Kidney (tissue), 14 donors: Measurements from ENCODE around the gene NBEA. TPM values are rescaled to one million over a fixed set of nuclear protein-coding genes. Genes with fewer than 3 reads are reported as not detected.

ENCODE experiments used
- DNase-seq, 5 donors: peaks; one replicate each; pipeline ENCODE4 v3.0.0-alpha.2; 2013 to 2020
- FAIRE-seq: peaks from 2 replicates; lab custom pipeline; 2012; peaks lifted over from hg19 to GRCh38; lab: Jason Lieb, UNC
- H3K27ac ChIP-seq, 2 donors: one replicate each; pipeline ENCODE4 v1.7.0; 2013; ENCODE audit warnings: low read depth in 2 of 2, low read length in 2 of 2, inconsistent platforms in 1 of 2
- H3K27me3 ChIP-seq: one replicate; pipeline ENCODE4 v1.7.1; 2013; ENCODE audit warnings: low read length, inconsistent platforms; ENCODE audit not compliant: control insufficient read depth, insufficient read depth
- H3K36me3 ChIP-seq, 3 donors: one replicate each; pipeline versions ENCODE4 v1.7.0 to v1.7.1; 2013; ENCODE audit warnings: low read length in 3 of 3, control low read depth in 1 of 3, inconsistent platforms in 1 of 3; ENCODE audit not compliant: insufficient read depth in 3 of 3, control insufficient read depth in 2 of 3
- H3K4me1 ChIP-seq, 3 donors: one replicate each; pipeline versions ENCODE4 v1.7.0 to v1.7.1; 2013; ENCODE audit warnings: low read length in 3 of 3, inconsistent platforms in 1 of 3, low read depth in 1 of 3; ENCODE audit not compliant: control insufficient read depth in 2 of 3, insufficient read depth in 2 of 3
- H3K4me3 ChIP-seq, 3 donors: one replicate each; pipeline versions ENCODE4 v1.7.0 to v1.8.1; 2013; ENCODE audit warnings: low read length in 3 of 3, control low read depth in 1 of 3, inconsistent platforms in 1 of 3
- H3K9ac ChIP-seq, 3 donors: one replicate each; pipeline versions ENCODE4 v1.7.0 to v1.7.1; 2013; ENCODE audit warnings: low read length in 3 of 3, control low read depth in 1 of 3, inconsistent platforms in 1 of 3
- H3K9me3 ChIP-seq, 3 donors: one replicate each; pipeline versions ENCODE4 v1.7.0 to v1.7.1; 2013; ENCODE audit warnings: low read length in 3 of 3, control low read depth in 1 of 3, inconsistent platforms in 1 of 3; ENCODE audit not compliant: control insufficient read depth in 2 of 3, insufficient read depth in 1 of 3
- CTCF ChIP-seq: IDR thresholded peaks from 3 replicates; pipeline ENCODE4 v1.5.1; 2012; ENCODE audit warnings: mild to moderate bottlenecking, moderate library complexity, borderline replicate concordance; ENCODE audit not compliant: insufficient read depth; ENCODE audit errors: extremely low read depth
- intact Hi-C: fragments of 100-400 bp; cut with DNase I; formaldehyde crosslinking; loops from one replicate; pipeline ENCODE4 v1.11.1; 2022
- polyA plus RNA-seq: library from polyadenylated mRNA; stranded (reverse); fragments of 350-450 nt; fragmentation: Illumina TruSeq; extraction: RNeasy Lipid Tissue Mini Kit (QIAGEN cat#74804); gene quantifications from one replicate; pipeline ENCODE4 v1.2.3, GENCODE V29; 2014; ENCODE audit warnings: low read depth, low replicate concordance; ENCODE audit not compliant: insufficient read depth
- total RNA-seq: library from RNA; stranded (reverse); fragmentation: NEBNext Ultra II Directional; extraction: Animal tissue kit (Norgen Biotek cat#: 25700); gene quantifications from one replicate; pipeline ENCODE4 v1.2.1, GENCODE V29; 2021
- donor health status: control.
- donor health status: control.
- donor health status: control.
- donor health status: control.
- donor health status: control.
- donor health status: DM: yes; HTN: yes; CAD: no.
- donor health status: Normal renal cell carcinoma (clear cell type).

Gene NBEA
- total and polyA plus RNA-seq, 2 donors from 2014 or later: 4.7 to 14.6 TPM

- Histone ChIP-seq H3K9me3 (no peaks in the 10 kb centered on the region), H3K36me3 (no peaks in the 10 kb centered on the region), H3K27ac (no peak overlapping the region), H3K4me3 (no peak overlapping the region), H3K9ac (no peak overlapping the region), H3K27me3 (no peaks in the 10 kb centered on the region), H3K4me1 (no peaks in the 10 kb centered on the region)
- DNase-seq (no peak), FAIRE-seq (no peak)
- TF ChIP-seq CTCF: no peak
- intact Hi-C loops: no loop called here
Observed at GRCh38 chr13:35603593-35604285, 661.7 kb downstream of the NBEA start.

- FAIRE-seq: no peak
- TF ChIP-seq CTCF: no peak
Observed at GRCh38 chr13:35614666-35615065, 672.6 kb downstream of the NBEA start.

GRCh38 chr13:35617420-35617819 lies 675.4 kb downstream of the NBEA start:
- FAIRE-seq (no peak), DNase-seq (no peak)
- no peak overlapping the region for H3K27ac ChIP-seq
- no peaks in the 10 kb centered on the region for H3K27me3 ChIP-seq
- TF ChIP-seq CTCF: no peak
- no peaks in the 10 kb centered on the region for H3K9me3 ChIP-seq
- H3K4me3 ChIP-seq: no peak overlapping the region
- H3K9ac ChIP-seq: no peak overlapping the region
- no peaks in the 10 kb centered on the region for H3K4me1 ChIP-seq
- no peaks in the 10 kb centered on the region for H3K36me3 ChIP-seq
- intact Hi-C loops: no loop called here

More at GRCh38 chr13:35614666-35615065, 672.6 kb downstream of the NBEA start:
- H3K4me3 ChIP-seq: no peak overlapping the region
- H3K27me3 ChIP-seq: no peaks in the 10 kb centered on the region
- no peaks in the 10 kb centered on the region for H3K36me3 ChIP-seq
- intact Hi-C loops: no loop called here
- DNase-seq: no peak
- no peak overlapping the region for H3K27ac ChIP-seq
- H3K9ac ChIP-seq: no peak overlapping the region
- no peaks in the 10 kb centered on the region for H3K9me3 ChIP-seq
- no peaks in the 10 kb centered on the region for H3K4me1 ChIP-seq
